ENCODE data around the gene ZDHHC21. TPM values are rescaled to one million over a fixed set of nuclear protein-coding genes. Genes with fewer than 3 reads are reported as not detected.

The ZDHHC21 gene
- total RNA-seq, 4 donors from 2014 or later: 12.0 to 18.4 (median 16.1) TPM

DNA sequence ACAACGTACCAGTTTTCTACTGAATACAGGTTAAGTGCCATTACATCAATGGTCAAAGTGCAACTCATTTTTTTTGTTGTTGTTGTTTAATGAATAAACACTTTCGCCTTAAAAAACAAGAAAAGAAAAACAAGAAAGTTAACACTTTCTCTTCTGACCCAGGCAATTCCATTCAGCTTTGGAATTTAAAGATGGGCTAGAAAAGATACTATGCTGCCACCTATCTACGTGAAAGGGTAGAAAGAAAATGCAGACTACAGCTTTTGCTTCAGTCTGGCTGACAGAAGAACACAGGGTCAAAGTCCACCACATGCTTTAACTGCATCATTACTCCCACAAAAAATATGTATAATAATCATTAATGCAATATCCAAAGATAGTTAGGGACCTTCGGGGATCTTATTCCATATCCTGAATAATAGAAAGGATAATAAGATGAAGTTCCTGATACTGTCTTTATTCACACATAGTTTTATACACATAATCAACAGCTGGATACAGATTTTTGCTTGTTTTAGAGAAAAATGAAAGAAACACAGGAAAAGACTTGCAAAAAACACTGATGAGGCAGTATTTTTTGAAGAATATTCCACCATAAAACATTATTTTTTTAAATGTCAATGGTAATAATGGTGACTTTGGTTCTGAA is 40.4 kb downstream of the ZDHHC21 start:
- no peak for DNase-seq (ENCODE audit: low spot score in 2 of 2)
- no peaks in the 10 kb centered on the region for H3K4me1 ChIP-seq
- H3K9me3 ChIP-seq: peaks cover 0 to 28% (median 8%) of the 10 kb centered on the region in 4 donors
- H3K27ac ChIP-seq: no peak overlapping the region
- H3K4me3 ChIP-seq: no peak overlapping the region
- no peaks in the 10 kb centered on the region for H3K27me3 ChIP-seq
- WGBS, 2 donors: 56 to 62% methylated on average over 4 of the region's 4 CpGs
- no peak for TF ChIP-seq EP300 (IDR thresholded peaks at IDR 0.05)
- no peak for TF ChIP-seq POLR2A (IDR thresholded peaks at IDR 0.05)
- TF ChIP-seq CTCF (IDR thresholded peaks at IDR 0.05): peak in 4 of 5 experiments; percentile 25 to 37 (median 27)
- peaks cover 0 to 43% (median 0%) of the 10 kb centered on the region in 3 donors for H3K36me3 ChIP-seq

GRCh38 chr9:14650596-14650995 is 42.6 kb downstream of the ZDHHC21 start:
- no peak for TF ChIP-seq CTCF (IDR thresholded peaks at IDR 0.05)
- no peak for TF ChIP-seq POLR2A (IDR thresholded peaks at IDR 0.05)
- TF ChIP-seq EP300 (IDR thresholded peaks at IDR 0.05): no peak
- Histone ChIP-seq H3K27ac (no peak overlapping the region), H3K4me3 (no peak overlapping the region), H3K4me1 (no peaks in the 10 kb centered on the region), H3K9me3 (peaks cover 0 to 21% (median 8%) of the 10 kb centered on the region in 4 donors), H3K27me3 (no peaks in the 10 kb centered on the region), H3K36me3 (peaks cover 0 to 21% (median 0%) of the 10 kb centered on the region in 3 donors)
- 40 to 41% methylated on average over 1 of the region's 1 CpG for WGBS, 2 donors
- DNase-seq (ENCODE audit: low spot score in 2 of 2): no peak

DNA sequence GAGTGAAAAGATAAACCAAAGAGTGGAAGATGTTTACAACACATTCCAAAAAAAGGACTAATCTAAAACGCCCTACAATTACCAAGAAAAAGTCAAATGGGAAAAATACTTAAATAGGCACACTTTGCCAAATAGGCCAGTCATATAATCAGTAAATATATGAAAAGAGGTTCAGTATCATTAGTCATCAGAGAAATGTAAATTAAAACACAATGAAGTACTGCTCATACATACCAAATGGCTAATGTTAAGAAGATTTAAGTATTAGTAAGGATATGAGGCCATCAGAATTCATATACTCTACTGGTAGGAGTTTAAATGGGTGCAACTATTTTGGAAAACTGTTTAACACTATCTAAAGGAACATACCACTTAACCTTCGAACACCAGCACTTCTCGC is 47.6 kb downstream of the ZDHHC21 start:
- 89 to 90% methylated on average over 3 of the region's 3 CpGs for WGBS, 2 donors
- Histone ChIP-seq H3K4me1 (peaks cover 0 to 3% (median 0%) of the 10 kb centered on the region in 4 donors), H3K27me3 (no peaks in the 10 kb centered on the region), H3K4me3 (no peak overlapping the region), H3K27ac (no peak overlapping the region), H3K36me3 (peaks cover 0 to 14% (median 0%) of the 10 kb centered on the region in 3 donors), H3K9me3 (no peaks in the 10 kb centered on the region)
- TF ChIP-seq POLR2A (IDR thresholded peaks at IDR 0.05) (no peak), CTCF (IDR thresholded peaks at IDR 0.05) (no peak), EP300 (IDR thresholded peaks at IDR 0.05) (no peak)
- no peak for DNase-seq (ENCODE audit: low spot score in 2 of 2)

DNA sequence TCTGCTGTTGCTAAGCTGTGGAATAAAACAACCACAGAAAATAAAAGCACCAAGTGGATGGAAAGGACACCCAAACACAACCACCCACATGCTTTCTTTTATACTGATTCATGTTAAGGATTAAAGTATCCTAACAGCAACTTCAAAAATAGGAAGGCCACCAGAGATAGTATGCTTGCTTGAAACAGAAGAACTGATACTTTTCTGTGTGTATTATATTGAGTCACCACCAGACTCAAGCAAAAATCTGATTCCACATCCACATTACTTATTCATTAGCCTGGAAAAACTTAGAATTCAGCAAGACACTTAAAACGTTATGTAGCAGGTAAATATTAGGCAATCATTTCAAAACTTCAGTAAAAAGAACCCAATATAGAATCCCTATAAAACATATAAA is 52.3 kb downstream of the ZDHHC21 start:
- peaks cover 0 to 5% (median 0%) of the 10 kb centered on the region in 4 donors for H3K4me1 ChIP-seq
- H3K9me3 ChIP-seq: no peaks in the 10 kb centered on the region
- no peak overlapping the region for H3K27ac ChIP-seq
- 61 to 66% methylated on average over 1 of the region's 1 CpG for WGBS, 2 donors
- TF ChIP-seq CTCF (IDR thresholded peaks at IDR 0.05) (no peak), POLR2A (IDR thresholded peaks at IDR 0.05) (no peak), EP300 (IDR thresholded peaks at IDR 0.05) (no peak)
- H3K36me3 ChIP-seq: peaks cover 0 to 14% (median 0%) of the 10 kb centered on the region in 3 donors
- H3K4me3 ChIP-seq: no peak overlapping the region
- no peaks in the 10 kb centered on the region for H3K27me3 ChIP-seq
- no peak for DNase-seq (ENCODE audit: low spot score in 2 of 2)

GRCh38 chr9:14640294-14640693 is 52.9 kb downstream of the ZDHHC21 start:
- Histone ChIP-seq H3K27ac (no peak overlapping the region), H3K9me3 (no peaks in the 10 kb centered on the region), H3K36me3 (peaks cover 0 to 21% (median 0%) of the 10 kb centered on the region in 3 donors), H3K4me3 (no peak overlapping the region), H3K4me1 (peaks cover 0 to 5% (median 0%) of the 10 kb centered on the region in 4 donors), H3K27me3 (no peaks in the 10 kb centered on the region)
- DNase-seq (ENCODE audit: low spot score in 2 of 2): no peak
- 59 to 71% methylated on average over 2 of the region's 2 CpGs for WGBS, 2 donors
- TF ChIP-seq EP300 (IDR thresholded peaks at IDR 0.05): no peak
- TF ChIP-seq CTCF (IDR thresholded peaks at IDR 0.05): no peak
- no peak for TF ChIP-seq POLR2A (IDR thresholded peaks at IDR 0.05)
